Left hindlimb (tissue), 1 donor: Measurements from ENCODE around the gene P3H1.
A peak's percentile ranks its signal among the peaks of the same experiment; 100 is the strongest.
"Not testable (repeated sequence)": the region's sequence is repeated elsewhere in the genome, so short reads cannot be mapped to it uniquely, and the experiment has no call there.

Experiments
- DNase-seq: peaks from one replicate; pipeline ENCODE4 v3.0.0-alpha.2; 2018

P3H1 gene

GRCh38 chr1:42768172-42768571 is 1.3 kb upstream of the P3H1 start:
- no peak for DNase-seq

DNA sequence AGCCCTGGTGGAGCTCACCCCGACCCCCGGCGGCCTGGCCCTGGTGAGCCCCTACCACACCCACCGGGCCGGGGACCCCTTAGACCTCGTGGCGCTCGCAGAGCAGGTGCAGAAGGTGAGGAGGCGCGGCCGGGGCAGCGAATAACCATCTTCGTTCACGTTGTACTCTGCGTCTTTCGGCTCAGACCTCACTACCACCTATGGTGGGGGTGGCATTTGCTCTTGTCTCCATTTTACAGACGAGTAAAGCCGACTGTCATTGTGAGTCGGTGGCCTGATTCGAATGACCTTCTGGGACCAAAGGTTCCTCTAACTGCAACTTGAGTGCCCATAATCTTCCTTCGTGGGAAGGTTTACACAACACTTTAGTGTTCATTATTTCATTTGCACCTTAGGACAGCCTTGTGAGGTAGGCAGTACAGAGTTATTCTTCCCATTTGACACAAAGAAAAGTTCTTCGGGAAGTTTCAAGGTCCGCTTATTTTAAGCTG is 727 bp upstream of the P3H1 start:
- no peak for DNase-seq

- DNase-seq, result peak; percentile 82
These were observed 742 bp downstream of the P3H1 start for GRCh38 chr1:42765832-42766740.

DNA sequence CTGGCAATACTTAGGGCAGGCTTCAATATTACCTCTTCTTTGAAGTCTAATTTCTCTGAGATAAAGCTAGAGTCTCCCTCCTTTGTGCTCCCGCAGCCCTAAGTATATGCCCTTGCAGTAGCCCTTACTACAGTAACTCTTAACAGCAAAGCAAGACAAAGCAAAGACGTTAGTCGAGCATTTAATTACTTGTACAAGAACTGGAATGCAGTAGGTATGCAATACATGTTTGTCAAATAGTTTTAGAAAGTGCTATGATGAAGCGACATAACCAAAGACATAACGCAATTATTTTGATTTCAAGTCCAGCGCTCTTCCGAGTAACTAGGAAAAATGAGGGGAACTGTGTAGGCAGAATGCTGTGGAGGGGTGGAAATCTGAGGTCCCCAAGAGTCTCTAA is 1.6 kb downstream of the P3H1 start:
- DNase-seq, result no peak

DNA sequence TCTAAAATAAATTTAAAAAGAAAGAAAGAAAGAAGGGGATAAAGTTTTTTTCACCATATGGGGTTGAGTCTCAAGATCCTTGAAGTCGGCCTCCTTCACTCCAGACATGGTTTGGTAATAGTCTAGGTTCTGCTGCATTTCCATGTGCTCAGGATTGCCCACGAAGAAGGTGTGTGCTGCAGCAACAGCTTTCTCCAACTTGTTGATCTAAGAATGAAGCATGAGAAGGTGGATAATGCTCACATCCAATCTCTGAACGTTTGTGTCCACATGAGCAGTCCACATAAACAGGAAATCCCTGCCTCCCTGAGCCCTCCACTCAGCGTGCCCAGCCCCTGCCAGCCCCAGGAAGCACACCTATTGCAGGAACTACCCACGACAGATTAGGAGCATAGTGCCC is 4.6 kb downstream of the P3H1 start:
- DNase-seq, result no peak

GRCh38 chr1:42761567-42761966 is 5.3 kb downstream of the P3H1 start:
- DNase-seq, result no peak

DNA sequence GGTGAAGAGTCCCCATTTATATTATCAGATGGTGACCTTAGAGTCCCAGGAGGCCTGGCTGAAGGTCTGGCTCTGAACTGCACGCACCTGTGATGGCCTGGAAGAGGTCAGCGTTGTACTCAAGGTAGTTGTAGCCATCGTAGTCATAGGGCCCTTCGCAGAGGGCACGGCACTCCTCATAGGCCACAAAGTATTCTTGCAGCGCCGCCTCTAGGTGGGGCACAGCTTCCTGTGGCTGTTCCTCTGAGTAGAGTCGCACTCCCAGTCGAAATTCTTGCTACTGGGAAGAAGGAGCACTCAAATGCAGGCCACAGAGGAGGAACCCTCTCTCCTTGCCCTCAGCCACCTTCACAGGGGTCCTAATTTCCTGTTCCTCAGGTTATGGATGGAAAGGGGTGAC is 7.7 kb downstream of the P3H1 start:
- DNase-seq, result no peak

DNA sequence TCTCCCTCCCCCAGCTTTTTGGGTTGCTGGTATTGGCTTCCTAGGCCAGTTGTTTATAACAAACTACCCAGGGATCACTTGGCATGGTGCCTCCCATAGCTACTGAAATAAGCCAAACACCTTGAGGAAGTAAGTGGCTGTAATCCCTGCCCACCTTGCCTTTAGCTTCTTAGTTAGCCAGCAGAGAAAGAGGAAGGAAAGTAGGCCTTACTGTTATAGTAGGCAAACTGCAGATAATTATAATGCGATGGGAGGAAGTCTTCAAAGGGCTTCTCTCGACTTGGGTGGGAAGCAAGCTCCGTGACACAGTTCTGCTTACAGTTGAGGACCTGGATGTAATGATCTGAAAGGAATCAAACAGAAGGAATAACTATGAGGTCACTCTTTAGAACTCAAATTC is 8.2 kb downstream of the P3H1 start:
- no peak for DNase-seq

- DNase-seq, result no peak
These were observed 8.9 kb downstream of the P3H1 start for GRCh38 chr1:42757892-42758275.

DNA sequence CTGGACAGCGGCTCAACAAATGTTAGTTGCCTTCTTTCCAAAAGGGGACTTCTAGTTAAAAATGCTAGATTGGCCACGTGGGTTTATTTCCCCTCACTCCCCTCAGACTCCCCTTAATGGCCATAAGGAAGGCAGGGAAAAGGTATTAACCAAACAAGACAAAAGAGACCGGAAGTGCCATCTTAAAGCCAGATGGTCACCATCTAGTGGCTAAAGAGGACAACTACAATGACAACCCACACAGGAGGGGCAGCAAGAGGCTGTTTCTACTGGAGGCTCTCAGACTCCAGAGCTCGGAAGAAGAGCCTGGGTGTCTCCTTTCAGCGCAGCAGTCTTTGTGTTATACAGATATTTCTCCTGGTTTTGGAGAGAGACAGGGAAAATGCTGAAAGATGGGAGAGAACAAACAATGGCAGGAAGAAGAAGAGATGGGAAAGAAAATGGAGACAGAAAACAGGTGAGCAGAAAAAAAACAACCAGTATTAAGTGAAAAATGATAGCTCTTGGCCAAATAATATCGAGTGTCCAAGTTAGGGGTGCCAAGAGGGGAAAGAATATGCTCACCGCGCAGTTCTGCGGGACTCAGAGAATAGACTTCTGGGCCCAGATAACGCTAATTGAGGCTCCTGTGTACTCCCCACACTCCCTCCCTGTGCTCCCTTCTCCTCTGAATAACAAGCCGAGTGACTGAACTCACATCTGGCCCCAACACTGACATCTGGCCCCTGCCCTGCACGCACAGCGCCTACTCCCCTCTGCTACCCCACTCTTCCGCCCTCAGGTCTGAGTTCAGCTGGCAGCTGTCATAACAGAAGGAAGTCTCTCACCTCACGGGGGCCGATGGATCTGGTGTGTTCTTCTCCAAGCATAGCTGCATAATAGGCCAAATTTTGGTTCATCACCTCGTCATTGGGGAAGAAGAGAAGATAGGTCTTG is 9.6 kb downstream of the P3H1 start:
- no peak for DNase-seq

- DNase-seq, result no peak
These were observed 13.8 kb downstream of the P3H1 start for GRCh38 chr1:42753070-42753469.

- no peak for DNase-seq
These were observed 14.5 kb downstream of the P3H1 start for GRCh38 chr1:42752284-42752683.

DNA sequence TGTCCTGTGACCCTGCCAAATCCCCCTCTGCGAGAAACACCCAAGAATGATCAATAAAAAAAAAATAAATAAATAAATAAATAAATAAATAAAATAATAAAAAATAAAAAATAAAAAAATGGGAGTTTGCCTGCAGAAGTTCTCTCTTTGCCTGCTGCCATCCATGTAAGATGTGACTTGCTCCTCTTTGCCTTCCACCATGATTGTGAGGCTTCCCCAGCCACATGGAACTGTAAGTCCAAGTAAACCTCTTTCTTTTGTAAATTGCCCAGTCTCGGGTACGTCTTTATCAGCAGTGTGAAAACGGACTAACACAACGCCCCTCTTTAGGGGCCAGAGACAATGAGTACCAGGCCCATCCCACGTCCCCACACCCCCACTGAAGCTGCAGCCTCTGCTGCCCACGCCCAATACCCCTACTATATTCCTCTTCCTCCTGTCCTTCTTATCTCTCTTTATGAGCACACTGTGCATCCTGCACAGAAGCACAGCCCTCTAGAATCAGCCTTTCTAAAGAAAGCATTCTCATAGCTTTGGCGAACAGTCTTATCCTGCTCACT is 15.2 kb downstream of the P3H1 start:
- DNase-seq, result not testable (repeated sequence)

DNA sequence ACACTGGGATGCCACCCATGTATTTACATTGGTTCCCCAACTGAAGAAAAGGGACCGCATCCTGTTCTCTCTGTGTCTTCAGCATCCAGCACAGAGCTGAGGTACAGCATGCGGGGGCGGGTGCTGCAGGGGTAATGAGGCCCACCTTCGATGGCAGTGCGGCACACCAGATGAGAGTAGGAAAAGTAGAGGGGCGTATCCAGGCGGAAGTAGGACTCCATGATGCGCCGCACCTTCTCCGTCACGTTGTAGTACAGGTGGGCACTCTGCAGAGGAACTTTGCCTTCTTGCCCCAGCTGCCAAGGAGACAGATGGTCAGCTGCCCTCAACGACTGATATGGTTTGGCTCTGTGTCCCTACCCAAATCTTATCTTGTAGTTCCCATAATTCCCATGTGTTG is 16.8 kb downstream of the P3H1 start:
- no peak for DNase-seq

GRCh38 chr1:42748461-42749410 is 18.1 kb downstream of the P3H1 start:
- no peak for DNase-seq

GRCh38 chr1:42748021-42748420 is 18.8 kb downstream of the P3H1 start:
- no peak for DNase-seq

- no peak for DNase-seq
These were observed 19.7 kb downstream of the P3H1 start for GRCh38 chr1:42747125-42747524.

DNA sequence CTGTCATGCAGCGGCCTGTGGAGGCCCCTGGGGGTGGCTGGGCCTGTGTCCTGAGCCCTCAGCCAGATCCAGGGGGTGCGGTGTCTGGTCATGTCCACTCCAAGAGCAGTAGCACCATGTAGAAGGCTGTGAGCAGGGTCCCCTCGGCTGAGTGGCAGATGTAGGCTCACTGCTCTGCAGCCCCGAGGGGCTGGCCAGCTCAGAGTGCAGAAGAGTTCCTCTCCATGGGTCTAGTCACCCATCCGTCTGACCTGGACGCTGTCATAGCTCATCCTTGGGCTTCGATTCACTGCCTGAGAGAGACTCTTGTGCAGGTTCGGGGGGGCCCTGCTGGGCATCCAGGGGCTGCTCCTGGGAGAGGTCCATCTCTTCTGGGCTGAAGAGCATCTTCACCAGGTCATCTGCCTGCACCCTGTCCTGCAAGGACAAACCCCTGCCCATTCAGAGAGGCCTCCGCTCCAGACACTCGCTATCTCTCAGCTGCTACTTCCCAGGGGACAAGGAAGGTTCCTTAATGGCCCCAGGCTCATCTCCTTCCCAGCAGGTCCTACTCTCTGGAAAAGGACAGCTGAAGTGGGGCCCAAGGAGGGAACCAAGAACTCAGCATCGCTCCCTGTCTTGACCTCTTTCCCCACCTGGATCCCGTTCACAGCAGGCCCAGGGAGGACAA is 20.3 kb downstream of the P3H1 start:
- no peak for DNase-seq

GRCh38 chr1:42745851-42746250 is 21.0 kb downstream of the P3H1 start:
- no peak for DNase-seq

DNA sequence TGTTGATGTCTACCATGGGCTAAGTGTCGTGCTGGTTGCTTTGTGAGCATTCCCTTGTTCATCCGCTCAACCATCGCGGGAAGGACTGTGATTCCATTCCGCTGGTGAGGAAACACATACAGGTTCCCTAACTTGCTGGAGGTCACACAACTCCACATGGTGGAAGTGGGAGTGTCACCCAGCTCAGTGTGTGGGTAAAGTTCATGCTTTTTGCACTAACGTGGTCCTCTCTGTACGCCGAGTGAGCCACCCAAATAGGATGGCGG is 22.7 kb downstream of the P3H1 start:
- DNase-seq, result no peak

- DNase-seq, result no peak
These were observed 23.3 kb downstream of the P3H1 start for GRCh38 chr1:42743317-42744147.
